ENCODE results near the gene C18orf54.

DNA sequence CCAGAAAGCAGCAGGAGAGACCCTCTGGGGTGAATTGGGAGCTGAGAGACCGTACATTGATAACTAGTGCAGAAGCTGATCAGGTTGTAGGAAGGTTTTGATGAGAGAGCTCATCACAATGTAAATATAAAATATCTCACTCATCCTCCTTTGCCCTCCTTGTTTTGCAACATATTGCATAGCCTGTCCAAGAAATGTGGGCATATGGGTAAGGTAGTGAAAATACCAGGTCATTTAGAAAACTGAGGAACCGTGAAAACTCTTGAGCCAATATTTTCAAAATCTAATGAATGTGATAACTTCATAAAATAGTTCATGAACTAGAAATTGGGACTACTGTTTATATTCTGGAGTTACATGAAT is 31.4 kb downstream of the C18orf54 start:
- TF ChIP-seq CTCF (conservative IDR thresholded peaks at IDR 0.05) (no peak), ZFX (IDR thresholded peaks at IDR 0.05) (no peak)

Measured in C4-2B (cell line).